CD1c-positive myeloid dendritic cell (primary cell): ENCODE results near the gene INKA1.
"Not testable (repeated sequence)": the region's sequence is repeated elsewhere in the genome, so short reads cannot be mapped to it uniquely, and the experiment has no call there.

ENCODE experiments used
- DNase-seq: peaks from one replicate; pipeline ENCODE4 v3.0.0-alpha.2; 2016; ENCODE audit errors: extremely low spot score

The INKA1 gene

DNA sequence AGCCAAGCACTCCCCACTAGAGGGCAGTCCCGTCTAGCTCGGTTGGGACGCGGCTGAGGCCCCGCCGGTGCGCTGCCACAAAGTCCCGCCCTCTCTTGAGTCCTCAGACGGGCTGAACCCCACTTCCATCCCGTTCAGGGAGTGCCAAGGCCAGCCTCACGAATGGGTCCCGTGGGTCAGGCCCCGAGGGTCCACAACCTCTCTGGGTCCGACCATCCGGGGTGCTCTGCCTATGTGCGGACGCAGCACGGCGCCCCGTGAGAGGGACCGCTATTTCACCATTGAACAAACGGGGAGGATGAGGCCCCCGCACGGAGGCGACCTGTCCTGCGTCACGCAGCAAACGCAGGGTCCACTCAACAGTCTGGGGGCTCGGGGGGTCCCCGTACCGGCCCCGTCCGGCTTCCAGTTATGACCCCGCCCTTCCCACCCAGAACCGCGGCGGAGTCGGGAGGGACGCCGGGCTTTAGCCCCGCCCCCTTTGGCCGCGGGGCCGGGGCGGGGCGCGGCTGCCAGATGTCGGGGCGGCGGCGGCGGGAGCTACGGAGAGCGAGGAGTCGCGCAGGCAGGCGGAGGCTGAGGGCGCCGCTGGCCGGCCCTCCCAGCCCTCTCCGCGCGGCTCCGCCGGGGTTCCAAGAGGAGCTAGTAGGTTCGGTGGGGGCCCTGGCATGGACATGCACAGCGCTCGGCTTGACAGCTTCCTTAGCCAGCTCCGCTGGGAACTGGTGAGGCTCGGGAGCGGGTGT, at the start of gene INKA1:
Gene INKA1 (plus strand): TSS at position 543 of the 746 bp plus-strand sequence. CDS start 132 bp downstream, at position 675.
- DNase-seq, result peak; percentile 92

DNA sequence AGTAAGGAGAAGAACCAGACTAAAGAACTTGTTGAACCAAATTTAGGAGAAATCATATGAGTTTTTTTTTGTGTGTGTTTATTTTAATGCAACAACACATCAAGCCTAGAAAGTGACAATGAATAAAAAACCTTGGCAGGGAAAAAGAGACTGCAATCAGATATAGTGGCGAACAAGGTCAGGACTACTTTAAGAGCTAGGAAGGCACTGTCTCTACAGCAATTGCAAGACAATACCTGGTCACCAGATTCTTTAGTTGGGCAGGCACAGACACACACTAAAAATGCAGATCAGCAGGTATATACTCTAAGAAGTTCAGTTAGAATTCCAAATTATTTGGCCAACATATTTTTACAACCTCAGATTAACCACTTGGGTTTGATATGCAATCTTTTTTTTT, 48.5 kb upstream of the INKA1 start:
- DNase-seq, result no peak

DNA sequence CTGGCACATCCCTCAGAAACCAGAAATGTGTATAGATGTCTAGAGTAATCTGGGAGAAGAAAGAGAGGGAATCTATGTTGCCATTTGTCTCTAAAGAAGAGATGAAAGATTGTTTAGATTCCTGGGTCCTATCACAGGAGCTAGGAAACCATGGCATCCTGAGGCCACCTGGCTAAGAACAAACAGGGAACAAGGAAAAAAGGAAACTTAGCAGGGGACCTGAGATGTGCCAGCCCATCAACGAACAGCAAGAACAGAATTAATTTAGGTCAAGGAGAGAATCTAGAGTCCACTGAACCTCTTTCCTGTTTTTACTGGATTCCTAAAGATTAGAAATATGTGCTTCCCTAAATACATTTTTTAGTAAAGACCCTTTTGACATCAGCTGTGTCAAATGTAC, 47.0 kb upstream of the INKA1 start:
- DNase-seq, result no peak

DNA sequence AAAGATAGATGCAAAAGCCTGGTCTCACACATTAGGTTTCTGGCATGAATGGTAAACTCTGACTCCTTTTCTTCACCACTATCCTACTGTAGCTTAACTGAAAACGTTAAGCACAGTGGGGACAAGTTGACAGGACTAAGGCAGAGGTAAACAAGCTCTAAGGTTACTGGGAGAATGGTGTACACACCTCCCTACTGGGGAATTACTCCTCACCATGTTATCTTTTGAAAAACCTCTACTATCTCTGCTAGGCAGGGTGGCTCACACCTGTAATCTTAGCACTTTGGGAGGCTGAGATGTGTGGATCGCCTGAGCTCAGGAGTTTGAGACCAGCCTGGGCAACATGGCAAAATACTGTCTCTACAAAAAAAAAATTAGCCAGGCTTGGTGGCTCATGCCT, 45.9 kb upstream of the INKA1 start:
- DNase-seq, result no peak

GRCh38 chr3:49759226-49759625, 43.8 kb upstream of the INKA1 start:
- no peak for DNase-seq

- no peak for DNase-seq
These were observed 41.4 kb upstream of the INKA1 start for GRCh38 chr3:49761661-49762060.

DNA sequence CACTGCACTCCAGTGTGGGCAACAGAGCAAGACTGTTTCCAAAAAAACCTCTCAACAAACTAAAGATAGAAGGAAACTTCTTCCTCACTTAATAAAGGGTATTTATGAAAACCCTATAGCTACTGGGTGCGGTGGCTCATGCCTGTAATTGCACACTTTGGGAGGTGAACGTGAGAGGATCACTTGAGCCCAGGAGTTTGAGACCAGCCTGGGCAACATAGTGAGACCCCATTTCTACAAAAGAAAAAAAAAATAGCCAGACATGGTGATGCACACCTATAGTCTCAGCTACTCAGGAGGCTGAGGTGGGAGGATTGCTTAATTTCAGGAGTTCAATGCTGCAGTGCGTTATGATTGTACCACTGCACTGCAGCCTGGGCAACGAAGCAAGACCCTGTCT, 39.1 kb upstream of the INKA1 start:
- no peak for DNase-seq

GRCh38 chr3:49769286-49769915, 33.7 kb upstream of the INKA1 start:
- no peak for DNase-seq

- DNase-seq, result no peak
These were observed 33.1 kb upstream of the INKA1 start for GRCh38 chr3:49769926-49770325.

- no peak for DNase-seq
These were observed 31.6 kb upstream of the INKA1 start for GRCh38 chr3:49771340-49771938.

GRCh38 chr3:49772703-49773102, 30.4 kb upstream of the INKA1 start:
- DNase-seq, result no peak

GRCh38 chr3:49775538-49775937, 27.5 kb upstream of the INKA1 start:
- no peak for DNase-seq

GRCh38 chr3:49776101-49776500, 27.0 kb upstream of the INKA1 start:
- DNase-seq, result not testable (repeated sequence)

DNA sequence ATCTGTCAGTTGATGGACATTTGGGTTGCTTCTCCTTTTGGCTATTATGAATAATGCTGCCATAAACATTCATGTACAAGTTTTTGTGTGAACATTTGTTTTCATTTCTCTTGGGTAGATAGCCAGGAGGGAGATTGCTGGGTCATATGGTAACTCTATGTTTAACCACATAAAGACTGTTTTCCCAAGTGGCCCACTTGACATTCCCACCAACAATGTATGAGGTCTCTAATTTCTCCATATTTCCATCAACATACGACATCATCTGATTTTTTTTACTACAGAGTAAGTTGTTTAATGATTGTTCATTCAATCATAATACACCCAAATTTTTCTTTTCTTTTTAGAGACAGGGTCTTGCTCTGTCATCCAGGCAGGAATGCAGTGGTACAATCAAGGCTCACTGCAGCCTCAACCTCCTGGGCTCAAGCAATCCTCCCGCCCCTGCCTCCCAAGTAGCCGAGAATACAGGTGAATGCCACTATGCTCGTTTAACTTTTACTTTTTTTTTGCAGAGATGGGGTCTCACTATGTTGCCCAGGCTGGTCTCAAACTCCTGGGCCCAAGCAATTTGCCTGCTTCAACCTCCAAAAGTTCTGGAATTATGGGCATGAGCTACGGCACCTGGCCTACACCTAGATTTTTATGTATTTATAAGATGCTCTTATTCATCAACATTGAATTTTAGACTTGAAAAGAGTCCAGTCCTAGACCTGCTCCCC, 23.5 kb upstream of the INKA1 start:
- DNase-seq, result no peak

DNA sequence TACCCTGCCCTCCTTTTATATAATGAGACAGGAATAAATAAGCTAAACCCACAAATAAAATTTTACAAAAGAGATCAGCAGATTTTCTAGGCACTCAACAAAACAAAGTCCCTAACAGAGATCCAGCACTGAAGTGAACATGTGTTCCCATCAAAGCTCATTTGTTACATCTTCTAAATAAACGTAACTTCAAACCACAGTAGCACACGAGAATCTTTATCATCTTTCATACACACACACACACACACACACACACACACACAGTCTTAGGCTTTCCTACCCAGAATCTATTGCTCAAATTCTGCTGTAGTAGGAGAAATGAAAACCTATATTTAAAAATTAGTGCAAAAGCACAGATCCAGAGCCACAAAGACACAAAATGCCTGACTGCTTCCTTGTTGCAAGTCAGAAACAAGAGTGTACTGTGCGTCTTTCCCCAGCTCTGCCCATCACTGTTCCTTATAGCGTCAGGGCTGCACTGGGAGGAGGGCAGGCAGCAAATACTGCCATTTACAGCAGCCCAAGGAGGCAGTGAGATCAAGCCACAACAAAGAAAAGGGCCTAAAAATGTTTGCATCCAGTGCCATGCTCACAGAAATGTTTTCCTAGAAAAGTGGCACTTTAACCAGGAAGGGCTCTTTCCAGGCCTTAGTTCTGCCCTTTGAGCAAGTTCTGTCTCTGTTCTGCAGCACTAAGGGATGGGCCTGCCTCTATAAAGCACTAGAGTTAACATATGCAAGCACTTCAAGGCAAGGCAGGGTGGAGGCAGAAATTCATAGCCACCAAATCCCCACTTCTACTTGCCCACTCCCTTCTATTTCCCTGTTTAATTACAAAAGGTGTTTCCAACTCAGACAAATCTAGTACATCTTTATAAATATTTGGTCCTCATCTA, 22.7 kb upstream of the INKA1 start:
- DNase-seq, result no peak

GRCh38 chr3:49780975-49781365, 22.1 kb upstream of the INKA1 start:
- DNase-seq, result not testable (repeated sequence)

DNA sequence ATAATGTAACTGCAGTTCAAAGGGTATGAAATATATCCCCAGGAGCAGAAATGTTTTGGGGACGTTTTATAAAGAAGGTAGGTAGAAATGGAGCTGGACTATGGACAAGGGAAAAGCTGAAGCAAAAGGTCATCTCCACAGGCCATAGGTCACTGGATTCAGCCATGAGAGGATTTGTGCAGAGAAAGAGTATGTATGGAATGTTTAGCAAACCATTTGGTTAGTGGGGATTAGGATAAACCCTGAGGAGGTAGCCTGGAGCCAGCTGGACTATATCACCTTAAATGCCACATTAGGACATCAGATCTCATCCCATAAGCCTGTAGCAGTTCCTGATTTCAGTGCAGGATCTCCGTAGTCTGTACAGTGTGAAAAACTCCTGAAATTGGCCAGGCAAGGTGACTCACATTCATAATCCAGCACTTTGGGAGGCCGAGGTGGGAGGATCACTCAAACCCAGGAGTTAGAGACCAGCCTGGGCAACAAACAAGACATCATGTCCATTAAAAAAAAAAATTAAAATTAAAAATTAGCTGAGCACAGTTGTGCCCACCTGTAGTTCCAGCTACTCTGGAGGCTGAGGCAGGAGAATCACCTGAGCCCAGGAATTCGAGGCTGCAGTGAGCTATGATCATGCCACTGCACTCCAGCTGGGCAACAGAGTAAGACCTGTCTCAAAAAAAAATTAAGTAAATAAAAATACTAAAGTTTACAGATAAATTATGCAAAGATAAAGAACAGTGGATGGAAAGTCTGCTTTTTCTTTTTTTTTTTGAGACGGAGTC, 21.5 kb upstream of the INKA1 start:
- DNase-seq, result no peak

GRCh38 chr3:49782277-49782676, 20.8 kb upstream of the INKA1 start:
- DNase-seq, result not testable (repeated sequence)

DNA sequence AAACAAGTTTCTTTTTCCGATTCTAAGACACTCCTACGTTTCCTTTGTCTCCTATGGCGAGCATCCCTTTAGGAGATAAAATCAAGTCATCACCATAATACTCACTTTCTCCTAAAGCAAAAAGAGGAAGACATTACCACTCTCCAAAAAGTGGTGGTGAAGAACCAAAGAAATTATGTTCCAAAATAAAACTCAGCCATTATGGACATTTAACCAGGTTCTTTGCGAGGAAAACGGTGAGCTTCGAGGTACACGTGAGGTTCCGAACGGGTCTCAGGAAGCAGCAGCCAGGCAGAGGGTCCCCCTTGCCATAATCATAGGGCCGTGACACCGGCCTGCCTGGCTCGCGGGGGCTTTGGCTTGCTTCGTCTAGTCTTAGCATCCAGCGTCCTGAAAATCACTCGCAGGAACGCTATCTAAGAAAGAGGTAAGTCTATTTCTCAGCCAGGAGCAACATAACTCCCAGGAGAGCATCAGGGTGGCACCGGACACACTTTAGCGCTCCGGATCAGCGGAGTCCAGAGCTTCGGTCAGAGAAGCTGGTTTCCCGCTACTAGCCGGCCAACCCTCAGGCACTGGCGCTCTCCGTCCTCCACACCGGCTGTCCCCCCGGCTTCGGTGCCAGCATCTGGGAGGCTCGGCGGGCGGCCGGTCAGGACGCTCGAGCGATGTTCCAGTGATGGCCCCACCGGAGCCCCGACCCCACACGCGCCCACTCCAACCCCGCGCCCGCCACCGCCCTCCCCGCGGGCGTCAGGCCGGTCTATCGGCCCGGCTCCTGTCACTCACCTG, 17.3 kb upstream of the INKA1 start:
- DNase-seq, result peak; percentile 34
